CD4-positive, alpha-beta T cell treated with Interleukin-4 for 1 hour (primary cell): ENCODE data around the gene TCP10L.
"Not testable (repeated sequence)": the region's sequence is repeated elsewhere in the genome, so short reads cannot be mapped to it uniquely, and the experiment has no call there.

Experiments used
- DNase-seq, 2 donors: peaks; one replicate each; pipeline ENCODE4 v3.0.0-alpha.2; 2020 to 2022

The TCP10L gene

GRCh38 chr21:32549440-32549839 is 35.9 kb downstream of the TCP10L start:
- no peak for DNase-seq

- no peak for DNase-seq
Observed at GRCh38 chr21:32548978-32549377, 36.3 kb downstream of the TCP10L start.

GRCh38 chr21:32547018-32547417 is 38.3 kb downstream of the TCP10L start:
- no peak for DNase-seq

- DNase-seq: no peak
Observed at GRCh38 chr21:32545948-32546441, 39.3 kb downstream of the TCP10L start.

- DNase-seq: no peak
Observed at GRCh38 chr21:32544697-32545096, 40.6 kb downstream of the TCP10L start.

GRCh38 chr21:32543975-32544374 is 41.3 kb downstream of the TCP10L start:
- no peak for DNase-seq

- not testable (repeated sequence) for DNase-seq
Observed at GRCh38 chr21:32543056-32543455, 42.3 kb downstream of the TCP10L start.

GRCh38 chr21:32539378-32539777 is 45.9 kb downstream of the TCP10L start:
- no peak for DNase-seq

- DNase-seq: peak in 1 of 2 donors; percentile 32
Observed at GRCh38 chr21:32538147-32538792, 47.1 kb downstream of the TCP10L start.

- no peak for DNase-seq
Observed at GRCh38 chr21:32537569-32537881, 47.8 kb downstream of the TCP10L start.

GRCh38 chr21:32535612-32536011 is 49.7 kb downstream of the TCP10L start:
- DNase-seq: no peak

- no peak for DNase-seq
Observed at GRCh38 chr21:32534113-32534512, 51.2 kb downstream of the TCP10L start.

- DNase-seq: no peak
Observed at GRCh38 chr21:32533611-32534010, 51.7 kb downstream of the TCP10L start.

- no peak for DNase-seq
Observed at GRCh38 chr21:32533053-32533452, 52.3 kb downstream of the TCP10L start.

GRCh38 chr21:32532636-32533035 is 52.7 kb downstream of the TCP10L start:
- DNase-seq: no peak

- not testable (repeated sequence) for DNase-seq
Observed at GRCh38 chr21:32531561-32531960, 53.8 kb downstream of the TCP10L start.

GRCh38 chr21:32530809-32531208 is 54.5 kb downstream of the TCP10L start:
- not testable (repeated sequence) for DNase-seq

- DNase-seq: no peak
Observed at GRCh38 chr21:32529679-32530078, 55.6 kb downstream of the TCP10L start.

- DNase-seq: no peak
Observed at GRCh38 chr21:32525282-32525681, 60.0 kb downstream of the TCP10L start.

- no peak for DNase-seq
Observed at GRCh38 chr21:32523988-32524719, 61.2 kb downstream of the TCP10L start.
